ENCODE measurements around the gene PHEX. TPM values are rescaled to one million over a fixed set of nuclear protein-coding genes. Genes with fewer than 3 reads are reported as not detected.
A peak's percentile ranks its signal among the peaks of the same experiment; 100 is the strongest.

PHEX gene
- total RNA-seq, 6 experiments from 2014 or later = 0.05 to 0.10 (median 0.07) TPM

- Mint-ChIP-seq H3K36me3 (ENCODE audit: low read depth) (no peaks in the 10 kb centered on the region), H3K4me1 (ENCODE audit: low read depth) (no peaks in the 10 kb centered on the region), H3K9me3 (no peaks in the 10 kb centered on the region), H3K27me3 (ENCODE audit: insufficient read depth) (no peaks in the 10 kb centered on the region; the same call in 1 of the 2 replicates), H3K4me3 (no peak overlapping the region), H3K27ac (no peak overlapping the region)
- TF ChIP-seq CTCF (IDR thresholded peaks at IDR 0.05) = no peak
- DNase-seq = no peak
Measured at GRCh38 chrX:22047468-22047867, 15.3 kb downstream of the PHEX start.

GRCh38 chrX:22053481-22053880 lies 21.4 kb downstream of the PHEX start:
- no peak overlapping the region for H3K4me3 Mint-ChIP-seq
- H3K4me1 Mint-ChIP-seq (ENCODE audit: low read depth) = no peaks in the 10 kb centered on the region
- no peak overlapping the region for H3K27ac Mint-ChIP-seq
- no peaks in the 10 kb centered on the region for H3K27me3 Mint-ChIP-seq (ENCODE audit: insufficient read depth)
- no peaks in the 10 kb centered on the region for H3K36me3 Mint-ChIP-seq (ENCODE audit: low read depth)
- no peaks in the 10 kb centered on the region for H3K9me3 Mint-ChIP-seq
- TF ChIP-seq CTCF (IDR thresholded peaks at IDR 0.05) = no peak
- no peak for DNase-seq

GRCh38 chrX:22056235-22056634 lies 24.1 kb downstream of the PHEX start:
- DNase-seq = no peak
- H3K27ac Mint-ChIP-seq = no peak overlapping the region
- no peak for TF ChIP-seq CTCF (IDR thresholded peaks at IDR 0.05)
- no peaks in the 10 kb centered on the region for H3K9me3 Mint-ChIP-seq
- no peaks in the 10 kb centered on the region for H3K36me3 Mint-ChIP-seq (ENCODE audit: low read depth)
- H3K4me1 Mint-ChIP-seq (ENCODE audit: low read depth) = peaks cover 16% of the 10 kb centered on the region
- H3K27me3 Mint-ChIP-seq (ENCODE audit: insufficient read depth) = no peaks in the 10 kb centered on the region; the same call in 1 of the 2 replicates
- H3K4me3 Mint-ChIP-seq = no peak overlapping the region

GRCh38 chrX:22057667-22058066 lies 25.5 kb downstream of the PHEX start:
- no peaks in the 10 kb centered on the region; the same call in 1 of the 2 replicates for H3K27me3 Mint-ChIP-seq (ENCODE audit: insufficient read depth)
- H3K4me3 Mint-ChIP-seq = no peak overlapping the region
- DNase-seq = no peak
- H3K27ac Mint-ChIP-seq = no peak overlapping the region
- H3K9me3 Mint-ChIP-seq = no peaks in the 10 kb centered on the region
- TF ChIP-seq CTCF (IDR thresholded peaks at IDR 0.05) = no peak
- H3K36me3 Mint-ChIP-seq (ENCODE audit: low read depth) = no peaks in the 10 kb centered on the region
- H3K4me1 Mint-ChIP-seq (ENCODE audit: low read depth) = peaks cover 16% of the 10 kb centered on the region

- Mint-ChIP-seq H3K27me3 (ENCODE audit: insufficient read depth) (no peaks in the 10 kb centered on the region; the same call in 1 of the 2 replicates), H3K4me1 (ENCODE audit: low read depth) (peaks cover 16% of the 10 kb centered on the region), H3K9me3 (no peaks in the 10 kb centered on the region), H3K4me3 (peak overlapping the region; percentile 33; the same call in 1 of the 2 replicates), H3K36me3 (ENCODE audit: low read depth) (no peaks in the 10 kb centered on the region), H3K27ac (peak overlapping the region; percentile 35; the same call in 1 of the 2 replicates)
- no peak for TF ChIP-seq CTCF (IDR thresholded peaks at IDR 0.05)
- no peak for DNase-seq
Measured at GRCh38 chrX:22059775-22060174, 27.6 kb downstream of the PHEX start.

All from HFFc6 (cell line).